Heart right ventricle (tissue), 16 donors: ENCODE measurements around the gene RPL14. TPM values are rescaled to one million over a fixed set of nuclear protein-coding genes. Genes with fewer than 3 reads are reported as not detected.
"Not testable (repeated sequence)": the region's sequence is repeated elsewhere in the genome, so short reads cannot be mapped to it uniquely, and the experiment has no call there.

Source experiments
- ATAC-seq, 8 donors: fragments of 200-7000 bp; cut with Tn5 transposase; one replicate each; pipeline ENCODE4 v1.9.1; 2020; ENCODE audit warnings: mild to moderate bottlenecking in 8 of 8, moderate library complexity in 8 of 8, moderate number of reproducible peaks in 1 of 8
- DNase-seq, 2 donors: peaks; one replicate each; pipeline ENCODE4 v3.0.0-alpha.2; 2020
- H3K27ac ChIP-seq, 10 donors: fragments of 200-600 bp; sonication (generic) in 2 of 10; one replicate each; pipeline versions ENCODE4 v1.5.0 to v1.8.0; 2020 to 2022; ENCODE audit warnings: mild to moderate bottlenecking in 3 of 10
- H3K27me3 ChIP-seq, 7 donors: fragments of 200-600 bp; one replicate each; pipeline ENCODE4 v1.8.0; 2021 to 2022; ENCODE audit warnings: mild to moderate bottlenecking in 2 of 7
- H3K36me3 ChIP-seq, 9 donors: fragments of 200-600 bp; sonication (generic) in 1 of 9; one replicate each; pipeline versions ENCODE4 v1.5.0 to v1.8.0; 2020 to 2022; ENCODE audit warnings: mild to moderate bottlenecking in 2 of 9
- H3K4me1 ChIP-seq, 9 donors: fragments of 200-600 bp; sonication (generic) in 1 of 9; one replicate each; pipeline versions ENCODE4 v1.5.0 to v1.8.0; 2020 to 2022; ENCODE audit warnings: mild to moderate bottlenecking in 4 of 9
- H3K4me3 ChIP-seq, 10 donors: fragments of 200-600 bp; sonication (generic) in 2 of 10; one replicate each; pipeline versions ENCODE4 v1.5.0 to v1.8.0; 2020 to 2022; ENCODE audit warnings: mild to moderate bottlenecking in 7 of 10, moderate library complexity in 2 of 10
- H3K9me3 ChIP-seq, 11 donors: fragments of 200-600 bp in 10 of 11; sonication (generic) in 2 of 11; one replicate each; pipeline versions ENCODE4 v1.5.0 to v1.8.0; 2013 to 2022; ENCODE audit warnings: mild to moderate bottlenecking in 2 of 11, control low read depth in 1 of 11, moderate library complexity in 1 of 11
- WGBS, 2 donors: extraction: QIAGEN DNeasy Blood & Tissue Kit; methylation state at CpG; one replicate each; pipeline ENCODE4 v1.1.7; 2013; ENCODE audit warnings: inconsistent platforms in 1 of 2; 5-methylcytosine and 5-hydroxymethylcytosine counted together
- intact Hi-C, 10 donors: fragments of 100-400 bp; cut with DNase I; formaldehyde crosslinking; loops; one replicate each; pipeline versions ENCODE4 v1.11.1 to v1.14.2; 2022
- polyA plus RNA-seq, 2 donors: library from polyadenylated mRNA; stranded (reverse); fragments of 200-250 nt; gene quantifications; one replicate each; pipeline ENCODE4 v1.2.3, GENCODE V29; 2013
- total RNA-seq, 10 donors: library from RNA; stranded (reverse); fragmentation: NEBNext Ultra II Directional in 3 of 10; extraction: Animal tissue kit (Norgen Biotek cat#: 25700) in 3 of 10; gene quantifications; one replicate each; pipeline versions ENCODE4 v1.2.1 to v1.2.4, GENCODE V29; 2021 to 2023
- TF ChIP-seq, protein P1 (sequence below), 9 donors: fragments of 200-600 bp; sonication (generic) in 2 of 9; IDR thresholded peaks; one replicate each; pipeline versions ENCODE4 v1.5.0 to v1.8.0; 2021 to 2022; ENCODE audit warnings: antibody characterized with exemption in 9 of 9, mild to moderate bottlenecking in 5 of 9, moderate library complexity in 1 of 9
- donor health status: Arrhythmogenic right ventricular cardiomyopathy.
- donor health status: ischemic (EF 13 %, LVEDD 7.1; RV severe dilation, severe dysfunction).
- donor health status: healthy with polysubstance abuse.
- donor health status: DM: no; HTN: yes; CAD: no.
- donor health status: DM: no; HTN: no; CAD: no.
- donor health status: ischemic (EF 25% LVEDD 6.9; RV normal size, moderate dysfunction).
- donor health status: ischemic (EF 25% LVEDD 5.7; RV mildly dilated, moderate dysfunction).
- donor health status: healthy.
- donor health status: DM: yes; HTN: yes; CAD: no.
- donor health status: Ischemic cardiomyopathy.
- donor health status: ischemic (EF 35%, LVEDD 5.7; RV mildly dilated, moderate dysfunction).
- donor health status: nonischemic (EF 11% LVEDD 7.7; RV severe dilation, severe dysfunction).
- donor health status: DM: yes; HTN: yes; CAD: no.
- donor health status: PGD.
- donor health status: ischemic (EF 29% LVEDD 5.4; RV normal size, mild dysfunction).
- donor health status: nonischemic (EF 23%, LVEDD 6.1; RV moderate dilation, normal function).

Gene RPL14
- total and polyA plus RNA-seq, 12 donors = 882 to 1,433 (median 1,010) TPM

DNA sequence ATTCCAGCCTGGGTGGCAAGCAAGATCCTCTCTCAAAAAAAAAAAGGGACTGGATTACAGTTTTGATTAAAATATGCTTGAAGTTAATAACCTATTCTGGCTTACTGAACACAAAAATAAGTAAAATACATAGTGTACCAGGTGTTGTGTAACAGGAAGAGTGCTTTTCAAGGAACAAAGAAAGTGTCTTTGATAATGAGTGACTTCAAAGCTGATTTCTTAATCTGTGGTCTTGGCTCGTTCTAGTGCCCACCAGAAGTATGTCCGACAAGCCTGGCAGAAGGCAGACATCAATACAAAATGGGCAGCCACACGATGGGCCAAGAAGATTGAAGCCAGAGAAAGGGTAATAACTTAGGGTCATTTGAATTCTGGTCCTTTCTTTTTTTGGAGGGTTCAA lies 4.0 kb downstream of the RPL14 start:
- TF ChIP-seq, protein P1, sequence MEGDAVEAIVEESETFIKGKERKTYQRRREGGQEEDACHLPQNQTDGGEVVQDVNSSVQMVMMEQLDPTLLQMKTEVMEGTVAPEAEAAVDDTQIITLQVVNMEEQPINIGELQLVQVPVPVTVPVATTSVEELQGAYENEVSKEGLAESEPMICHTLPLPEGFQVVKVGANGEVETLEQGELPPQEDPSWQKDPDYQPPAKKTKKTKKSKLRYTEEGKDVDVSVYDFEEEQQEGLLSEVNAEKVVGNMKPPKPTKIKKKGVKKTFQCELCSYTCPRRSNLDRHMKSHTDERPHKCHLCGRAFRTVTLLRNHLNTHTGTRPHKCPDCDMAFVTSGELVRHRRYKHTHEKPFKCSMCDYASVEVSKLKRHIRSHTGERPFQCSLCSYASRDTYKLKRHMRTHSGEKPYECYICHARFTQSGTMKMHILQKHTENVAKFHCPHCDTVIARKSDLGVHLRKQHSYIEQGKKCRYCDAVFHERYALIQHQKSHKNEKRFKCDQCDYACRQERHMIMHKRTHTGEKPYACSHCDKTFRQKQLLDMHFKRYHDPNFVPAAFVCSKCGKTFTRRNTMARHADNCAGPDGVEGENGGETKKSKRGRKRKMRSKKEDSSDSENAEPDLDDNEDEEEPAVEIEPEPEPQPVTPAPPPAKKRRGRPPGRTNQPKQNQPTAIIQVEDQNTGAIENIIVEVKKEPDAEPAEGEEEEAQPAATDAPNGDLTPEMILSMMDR (IDR thresholded peaks at IDR 0.05) = no peak
- WGBS, 2 donors = 71 to 79% methylated on average over 3 of the region's 3 CpGs
- Histone ChIP-seq H3K9me3 (no peaks in the 10 kb centered on the region), H3K4me1 (peaks cover 4 to 45% (median 21%) of the 10 kb centered on the region in 9 donors), H3K27me3 (no peaks in the 10 kb centered on the region), H3K4me3 (no peak overlapping the region), H3K36me3 (peaks cover 0 to 78% (median 52%) of the 10 kb centered on the region in 9 donors), H3K27ac (no peak overlapping the region)
- ATAC-seq (no peak), DNase-seq (no peak)
- intact Hi-C loops = no loop called here

DNA sequence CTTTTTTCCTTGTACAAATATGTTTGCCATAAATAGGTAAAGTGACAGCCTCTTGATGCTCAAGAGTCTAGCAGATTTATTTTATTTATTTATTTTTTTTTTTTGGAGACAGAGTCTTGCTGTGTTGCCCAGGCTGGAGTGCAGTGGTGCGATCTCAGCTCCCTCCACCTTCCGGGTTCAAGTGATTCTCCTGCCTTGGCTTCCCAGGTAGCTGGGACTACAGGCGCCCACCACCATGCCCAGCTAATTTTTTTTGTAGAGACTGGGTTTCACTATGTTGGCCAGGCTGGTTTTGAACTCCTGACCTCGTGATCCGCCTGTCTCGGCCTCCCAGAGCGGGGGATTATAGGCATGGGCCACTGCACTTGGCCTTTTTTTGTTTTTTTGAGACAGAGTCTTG lies 5.7 kb downstream of the RPL14 start:
- H3K4me3 ChIP-seq, ATAC-seq, H3K27ac ChIP-seq, intact Hi-C loops, H3K9me3 ChIP-seq, H3K27me3 ChIP-seq, DNase-seq: not testable (repeated sequence)
- Histone ChIP-seq H3K4me1 (peaks cover 4 to 36% (median 15%) of the 10 kb centered on the region in 9 donors), H3K36me3 (peaks cover 0 to 85% (median 56%) of the 10 kb centered on the region in 9 donors)
- 95 to 97% methylated on average over 7 of the region's 7 CpGs for WGBS, 2 donors

DNA sequence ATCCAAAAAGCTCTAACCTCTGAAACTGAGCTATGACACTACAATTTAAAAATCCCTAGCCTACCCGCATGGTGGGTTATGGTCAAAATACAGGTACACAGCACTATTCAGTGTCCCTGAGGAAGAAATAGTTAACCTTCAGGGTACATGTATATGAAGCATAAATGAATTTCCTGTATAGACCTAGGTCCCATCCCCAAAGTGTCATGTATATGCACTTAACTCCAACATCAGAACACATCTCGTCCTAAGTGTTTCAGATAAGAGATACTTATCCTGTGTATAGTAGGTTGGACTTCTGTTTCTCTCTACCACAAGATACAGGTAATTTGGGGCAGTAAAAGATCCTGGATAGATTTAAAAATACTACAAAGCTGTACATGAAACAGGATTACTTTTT lies 6.4 kb downstream of the RPL14 start:
- Histone ChIP-seq H3K4me3 (no peak overlapping the region), H3K36me3 (peaks cover 0 to 81% (median 55%) of the 10 kb centered on the region in 9 donors), H3K27me3 (no peaks in the 10 kb centered on the region), H3K9me3 (no peaks in the 10 kb centered on the region), H3K27ac (no peak overlapping the region), H3K4me1 (peaks cover 0 to 28% (median 7%) of the 10 kb centered on the region in 9 donors)
- TF ChIP-seq, protein P1 (IDR thresholded peaks at IDR 0.05) = no peak
- DNase-seq = no peak
- 86 to 90% methylated on average over 2 of the region's 2 CpGs for WGBS, 2 donors
- intact Hi-C loops = no loop called here
- no peak for ATAC-seq

DNA sequence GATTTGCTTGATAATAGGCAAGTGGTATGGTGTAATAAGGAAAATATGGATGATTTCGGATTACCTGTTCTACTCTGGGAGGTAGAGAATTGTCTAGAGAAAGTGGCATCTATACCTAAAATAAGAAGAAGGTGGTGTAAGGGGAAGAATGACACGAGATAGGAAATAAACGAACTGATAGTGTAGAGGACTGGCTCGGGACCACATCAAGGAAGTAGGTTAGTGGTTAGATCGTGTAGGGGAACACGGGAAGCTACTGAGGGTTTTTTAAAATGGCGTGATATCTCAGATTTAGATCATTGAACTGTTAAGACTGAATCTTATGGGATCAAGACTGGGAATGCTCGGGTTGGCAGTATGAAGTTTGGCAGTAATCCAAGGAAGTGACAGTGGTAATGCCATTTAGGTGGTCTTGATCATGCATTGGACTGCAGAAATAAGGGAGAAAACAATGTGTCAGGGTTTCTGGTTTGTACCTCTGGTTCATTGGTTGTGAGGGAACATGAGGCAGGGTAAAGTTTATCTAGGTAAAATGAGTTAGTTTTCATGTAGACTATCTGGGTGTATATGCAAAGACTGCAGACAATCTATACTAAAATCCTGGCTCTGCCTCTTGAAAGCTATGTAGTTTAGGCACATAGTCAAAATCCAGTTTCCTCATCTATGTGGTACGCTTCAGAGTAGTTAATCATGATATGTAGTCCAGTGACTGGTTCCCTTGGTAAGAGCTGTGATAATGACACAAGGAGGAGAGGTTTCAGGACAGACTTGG lies 7.4 kb downstream of the RPL14 start:
- DNase-seq = no peak
- intact Hi-C loops = no loop called here
- Histone ChIP-seq H3K4me1 (peaks cover 0 to 19% (median 0%) of the 10 kb centered on the region in 9 donors), H3K4me3 (no peak overlapping the region), H3K9me3 (no peaks in the 10 kb centered on the region), H3K27ac (no peak overlapping the region), H3K27me3 (no peaks in the 10 kb centered on the region), H3K36me3 (peaks cover 0 to 72% (median 45%) of the 10 kb centered on the region in 9 donors)
- WGBS, 2 donors = 70 to 74% methylated on average over 9 of the region's 9 CpGs
- TF ChIP-seq, protein P1 (IDR thresholded peaks at IDR 0.05) = no peak
- ATAC-seq = no peak

DNA sequence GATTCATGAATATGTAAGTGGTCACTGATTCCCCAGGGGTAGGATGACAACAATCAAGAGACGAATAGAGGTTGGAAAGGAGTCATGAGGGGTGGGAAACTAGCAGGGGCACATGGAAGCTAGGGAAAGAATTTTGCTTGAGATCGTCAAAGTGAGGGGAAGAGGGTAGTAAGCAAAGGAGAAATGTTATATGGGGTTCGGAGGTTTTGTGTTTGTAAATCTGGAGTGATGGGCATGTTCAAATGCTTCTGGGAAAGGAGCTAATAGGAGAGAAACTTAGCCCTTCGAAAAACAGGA lies 7.9 kb downstream of the RPL14 start:
- ATAC-seq (no peak), DNase-seq (no peak)
- TF ChIP-seq, protein P1 (IDR thresholded peaks at IDR 0.05) = no peak
- peaks cover 0 to 66% (median 45%) of the 10 kb centered on the region in 9 donors for H3K36me3 ChIP-seq
- H3K4me3 ChIP-seq = no peak overlapping the region
- no peaks in the 10 kb centered on the region for H3K27me3 ChIP-seq
- intact Hi-C loops = no loop called here
- whole genome bisulfite sequencing, 2 donors = 75 to 77% methylated on average over 4 of the region's 4 CpGs
- peaks cover 0 to 14% (median 0%) of the 10 kb centered on the region in 9 donors for H3K4me1 ChIP-seq
- no peaks in the 10 kb centered on the region for H3K9me3 ChIP-seq
- no peak overlapping the region for H3K27ac ChIP-seq
